NOMO-1 (cell line): ENCODE measurements around the gene KSR2.

Experiments used
- DNase-seq, 2 experiments: peaks; one replicate each; lab custom pipeline; 2025; ENCODE audit not compliant: unreplicated experiment in 2 of 2; lab: John Stamatoyannopoulos, UW

The KSR2 gene

DNA sequence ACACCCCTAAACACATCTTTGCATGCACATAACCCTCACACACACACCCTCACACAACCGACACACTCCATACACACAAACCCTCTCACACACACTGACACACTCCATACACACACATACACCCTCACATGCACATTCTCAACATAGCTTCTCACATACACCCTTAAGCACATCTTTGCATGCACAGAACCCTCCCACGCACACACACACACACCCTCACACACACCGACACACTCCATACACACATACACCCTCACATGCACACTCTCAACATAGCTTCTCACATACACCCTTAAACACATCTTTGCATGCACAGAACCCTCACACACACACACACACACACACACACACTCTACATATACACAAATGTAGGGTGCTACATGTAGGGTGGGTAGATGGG lies 534.9 kb downstream of the KSR2 start:
- DNase-seq, result no peak

DNA sequence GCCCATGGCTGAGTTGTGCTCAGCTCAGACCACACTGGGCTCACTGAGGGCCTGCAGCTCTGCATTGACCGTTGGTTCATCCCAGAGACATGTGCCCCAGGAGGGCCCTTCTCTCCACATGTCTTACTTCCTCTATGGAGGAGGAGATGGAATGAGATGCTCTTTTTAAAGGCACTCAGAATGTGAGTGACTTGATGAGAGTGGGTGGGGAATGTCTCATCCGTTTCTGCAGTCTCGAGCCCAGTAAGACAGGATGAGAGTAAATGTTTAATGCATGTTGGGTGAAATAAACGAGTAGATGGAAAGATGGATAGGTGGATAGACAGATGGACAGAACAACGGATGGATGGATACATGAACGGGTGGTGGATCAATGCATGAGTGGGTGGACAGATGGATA lies 538.5 kb downstream of the KSR2 start:
- DNase-seq, result no peak

DNA sequence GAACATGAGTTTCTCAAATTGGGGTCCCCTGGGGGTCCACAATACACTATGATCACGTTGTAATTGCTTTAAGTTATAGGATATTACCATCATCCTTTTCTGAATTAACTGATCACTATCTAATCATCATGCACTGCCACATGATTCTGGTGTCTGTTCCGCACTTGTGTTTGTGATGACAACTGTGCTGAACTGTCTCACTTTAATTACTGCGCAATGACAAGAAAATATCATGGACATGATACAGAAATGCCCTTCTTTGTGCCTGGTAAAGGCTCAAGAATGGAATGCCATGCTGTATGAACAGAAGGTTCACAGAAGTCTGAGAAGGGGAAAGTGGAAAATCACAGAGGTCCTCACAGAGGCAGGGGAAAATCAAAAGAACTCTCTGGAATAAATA lies 541.6 kb downstream of the KSR2 start:
- no peak for DNase-seq

DNA sequence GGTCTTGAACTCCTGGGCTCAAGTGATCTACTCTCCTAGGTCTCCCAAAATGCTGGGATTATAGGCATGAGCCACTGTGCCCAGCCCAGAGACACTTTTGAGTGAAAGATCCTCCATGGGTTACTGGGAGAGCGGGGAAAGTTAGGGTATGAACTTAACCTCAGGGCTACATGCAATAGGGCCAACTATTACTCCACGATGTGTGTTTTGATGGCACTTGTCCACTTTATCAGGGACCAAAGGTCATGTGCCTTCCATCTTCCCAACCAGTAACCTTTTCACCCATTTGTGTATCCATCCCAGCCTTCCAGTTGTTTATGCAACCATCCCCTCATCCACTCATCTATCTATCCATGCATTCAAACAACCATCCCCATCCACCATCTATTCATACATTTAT lies 546.8 kb downstream of the KSR2 start:
- DNase-seq, result no peak

GRCh38 chr12:117421068-117421752 lies 547.6 kb downstream of the KSR2 start:
- no peak for DNase-seq

GRCh38 chr12:117417004-117417403 lies 551.8 kb downstream of the KSR2 start:
- DNase-seq, result no peak

GRCh38 chr12:117412465-117413188 lies 556.2 kb downstream of the KSR2 start:
- no peak for DNase-seq

- no peak for DNase-seq
Observed at GRCh38 chr12:117409286-117409685, 559.5 kb downstream of the KSR2 start.

GRCh38 chr12:117408161-117408791 lies 560.5 kb downstream of the KSR2 start:
- DNase-seq, result peak in 1 of 2 experiments; percentile 53

DNA sequence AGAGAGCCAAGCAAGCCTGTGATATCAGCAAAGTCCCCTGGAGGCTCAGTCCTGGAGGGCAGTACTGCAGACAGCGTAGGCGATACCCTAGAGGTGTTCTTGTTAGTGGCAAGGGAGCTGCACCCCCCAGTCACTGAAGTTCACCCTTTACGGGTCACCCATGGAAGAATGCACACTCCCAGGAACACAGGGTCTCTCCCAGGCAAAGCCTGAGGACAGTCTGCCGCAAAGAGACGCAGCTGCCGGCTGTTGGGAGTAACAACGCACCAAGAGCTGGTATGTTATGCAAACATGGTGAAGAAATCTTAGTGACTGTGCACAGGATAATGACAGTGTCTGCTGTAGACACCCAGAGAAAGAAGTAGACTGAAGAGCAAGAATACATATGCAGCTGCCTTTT lies 563.9 kb downstream of the KSR2 start:
- peak; percentile 78 to 91 for DNase-seq

DNA sequence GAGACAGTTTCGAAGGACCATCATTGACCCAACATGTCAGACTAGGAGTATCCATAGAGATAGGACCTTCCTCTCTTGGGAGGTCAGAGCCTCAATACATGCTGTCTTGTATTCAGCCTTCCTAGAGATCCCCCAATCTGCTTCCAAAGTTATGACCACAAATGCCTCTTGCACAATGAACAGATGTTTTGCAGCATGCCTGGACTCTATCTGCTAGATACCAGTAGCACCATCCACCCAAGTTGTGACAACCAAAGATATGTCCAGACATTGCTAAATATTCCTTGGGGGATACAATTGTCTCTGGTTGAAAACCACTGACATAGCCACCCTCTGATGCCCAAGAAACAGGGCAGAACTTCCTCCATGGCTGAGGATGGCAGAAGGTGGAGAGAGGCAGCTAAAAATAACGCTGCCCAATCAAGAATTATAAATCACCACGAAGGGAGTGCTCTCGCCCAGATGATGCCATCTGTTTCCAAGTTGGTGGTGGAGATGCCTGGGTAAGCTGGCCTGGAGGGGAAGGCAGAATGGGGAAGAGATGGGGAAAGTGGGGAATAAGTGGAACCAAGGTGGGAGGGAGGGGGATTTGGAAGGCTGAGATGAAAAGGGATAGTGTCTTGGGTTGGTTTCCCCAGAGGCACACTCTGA lies 564.5 kb downstream of the KSR2 start:
- DNase-seq, result peak; percentile 53 to 58

DNA sequence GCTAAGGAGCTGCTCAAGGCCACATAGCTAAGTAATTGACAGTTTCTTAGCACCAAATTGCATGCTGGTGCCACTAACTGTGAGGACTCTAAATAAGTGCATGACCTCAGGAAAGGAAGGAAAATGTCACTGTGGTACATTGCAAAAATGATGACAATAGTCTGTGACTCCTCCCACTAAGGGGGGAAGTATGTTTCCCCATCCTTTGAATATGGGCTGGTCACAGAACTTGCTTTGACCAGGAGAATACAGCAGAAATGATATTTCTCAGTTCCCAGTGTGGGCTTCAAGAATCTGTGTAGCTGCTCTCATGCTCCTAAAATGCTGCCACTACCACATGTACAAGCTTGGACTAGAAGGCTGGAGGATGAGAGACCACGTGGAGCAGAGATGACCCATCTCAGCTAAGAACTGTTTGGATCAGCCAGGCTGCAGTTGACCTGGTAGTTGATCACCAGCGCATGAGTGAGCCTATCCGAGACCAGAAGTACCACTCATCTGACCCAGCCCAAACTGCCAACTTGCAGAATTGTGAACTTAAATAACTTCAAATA lies 565.1 kb downstream of the KSR2 start:
- peak; percentile 81 to 87 for DNase-seq
